GM23338 (cell line): ENCODE data around the gene NCKAP5.

ENCODE experiments used
- CREB1 ChIP-seq: fragments of 250-450 bp; sonication (Bioruptor Pico); IDR thresholded peaks from 2 replicates; pipeline ENCODE4 v1.5.0; 2020; ENCODE audit warnings: low read depth, mild to moderate bottlenecking, moderate library complexity
- EZH2 ChIP-seq: fragments of 200-600 bp; sonication (generic); IDR thresholded peaks from one replicate; pipeline ENCODE4 v1.8.0; 2017; ENCODE audit warnings: antibody characterized with exemption, mild to moderate bottlenecking, low read depth; ENCODE audit not compliant: unreplicated experiment
- EZH2phosphoT487 ChIP-seq: fragments of 200-600 bp; sonication (generic); IDR thresholded peaks from one replicate; pipeline ENCODE4 v1.8.1; 2018; ENCODE audit warnings: antibody characterized with exemption; ENCODE audit not compliant: unreplicated experiment
- JUNB ChIP-seq: IDR thresholded peaks from one replicate; pipeline ENCODE4 v1.6.1; 2016; ENCODE audit warnings: antibody characterized with exemption; ENCODE audit not compliant: unreplicated experiment
- POLR2AphosphoS5 ChIP-seq: IDR thresholded peaks from 2 replicates; pipeline ENCODE4 v1.6.1; 2016; ENCODE audit warnings: antibody characterized with exemption, low read depth
- REST ChIP-seq: IDR thresholded peaks from one replicate; pipeline ENCODE4 v1.6.1; 2018; ENCODE audit warnings: antibody characterized with exemption; ENCODE audit not compliant: unreplicated experiment
- ZNF114 ChIP-seq: fragments of 250-450 bp; sonication (Bioruptor Pico); IDR thresholded peaks from 2 replicates; pipeline ENCODE4 v1.5.0; 2020; ENCODE audit warnings: mild to moderate bottlenecking, moderate library complexity
- ZNF331 ChIP-seq: fragments of 250-450 bp; sonication (Bioruptor Pico); IDR thresholded peaks from 2 replicates; pipeline ENCODE4 v1.5.0; 2020; ENCODE audit warnings: low read depth, mild to moderate bottlenecking, moderate library complexity
- TF ChIP-seq, protein P1 (sequence below), 2 experiments: fragments of 200-600 bp in 1 of 2; sonication (generic) in 1 of 2; conservative IDR thresholded peaks; 2 replicates each; pipeline versions ENCODE4 v1.5.1 to v1.6.1; 2016 to 2017; ENCODE audit warnings: antibody characterized with exemption in 2 of 2, low read depth in 2 of 2, mild to moderate bottlenecking in 2 of 2, moderate library complexity in 1 of 2
- TF ChIP-seq, protein P2 (sequence below): IDR thresholded peaks from 2 replicates; pipeline ENCODE4 v1.6.1; 2016; ENCODE audit warnings: antibody characterized with exemption

DNA sequence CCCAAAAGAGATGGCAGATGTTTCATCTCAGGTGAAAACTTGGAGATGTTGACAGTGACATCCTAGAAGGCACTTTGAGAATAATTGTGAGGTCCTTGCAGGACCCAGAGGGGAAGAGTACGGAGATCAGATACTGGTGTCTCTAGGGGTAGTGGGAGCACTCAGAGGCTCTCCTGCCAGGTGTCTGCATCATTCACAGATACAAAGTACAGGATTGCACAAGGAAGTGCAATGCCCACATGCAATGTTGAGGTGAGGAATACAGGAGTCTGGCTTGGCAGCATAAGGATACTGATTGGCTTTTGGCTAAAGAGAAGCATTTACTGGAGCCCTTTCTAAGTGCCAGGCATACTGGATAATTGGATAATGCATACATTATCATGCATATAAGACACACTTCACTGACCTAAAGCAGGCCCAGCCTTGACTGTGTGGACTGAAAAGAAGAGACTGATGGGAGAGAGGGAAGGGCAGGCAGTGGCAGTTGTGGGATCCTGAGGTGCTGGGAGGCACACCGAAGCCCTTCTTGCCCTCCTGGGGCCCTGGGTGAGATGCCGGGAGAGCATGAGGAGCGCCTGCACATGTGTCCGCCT is 31.0 kb upstream of the NCKAP5 start:
- TF ChIP-seq, protein P1, sequence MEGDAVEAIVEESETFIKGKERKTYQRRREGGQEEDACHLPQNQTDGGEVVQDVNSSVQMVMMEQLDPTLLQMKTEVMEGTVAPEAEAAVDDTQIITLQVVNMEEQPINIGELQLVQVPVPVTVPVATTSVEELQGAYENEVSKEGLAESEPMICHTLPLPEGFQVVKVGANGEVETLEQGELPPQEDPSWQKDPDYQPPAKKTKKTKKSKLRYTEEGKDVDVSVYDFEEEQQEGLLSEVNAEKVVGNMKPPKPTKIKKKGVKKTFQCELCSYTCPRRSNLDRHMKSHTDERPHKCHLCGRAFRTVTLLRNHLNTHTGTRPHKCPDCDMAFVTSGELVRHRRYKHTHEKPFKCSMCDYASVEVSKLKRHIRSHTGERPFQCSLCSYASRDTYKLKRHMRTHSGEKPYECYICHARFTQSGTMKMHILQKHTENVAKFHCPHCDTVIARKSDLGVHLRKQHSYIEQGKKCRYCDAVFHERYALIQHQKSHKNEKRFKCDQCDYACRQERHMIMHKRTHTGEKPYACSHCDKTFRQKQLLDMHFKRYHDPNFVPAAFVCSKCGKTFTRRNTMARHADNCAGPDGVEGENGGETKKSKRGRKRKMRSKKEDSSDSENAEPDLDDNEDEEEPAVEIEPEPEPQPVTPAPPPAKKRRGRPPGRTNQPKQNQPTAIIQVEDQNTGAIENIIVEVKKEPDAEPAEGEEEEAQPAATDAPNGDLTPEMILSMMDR (conservative IDR thresholded peaks at IDR 0.05; ENCODE audit: low read depth in 2 of 2) = no peak
- TF ChIP-seq EZH2phosphoT487 (no peak), REST (no peak), EZH2 (no peak), POLR2AphosphoS5 (no peak), JUNB (no peak), ZNF331 (no peak), CREB1 (no peak), ZNF114 (CRISPR knock-in tag) (no peak)
- TF ChIP-seq, protein P2, sequence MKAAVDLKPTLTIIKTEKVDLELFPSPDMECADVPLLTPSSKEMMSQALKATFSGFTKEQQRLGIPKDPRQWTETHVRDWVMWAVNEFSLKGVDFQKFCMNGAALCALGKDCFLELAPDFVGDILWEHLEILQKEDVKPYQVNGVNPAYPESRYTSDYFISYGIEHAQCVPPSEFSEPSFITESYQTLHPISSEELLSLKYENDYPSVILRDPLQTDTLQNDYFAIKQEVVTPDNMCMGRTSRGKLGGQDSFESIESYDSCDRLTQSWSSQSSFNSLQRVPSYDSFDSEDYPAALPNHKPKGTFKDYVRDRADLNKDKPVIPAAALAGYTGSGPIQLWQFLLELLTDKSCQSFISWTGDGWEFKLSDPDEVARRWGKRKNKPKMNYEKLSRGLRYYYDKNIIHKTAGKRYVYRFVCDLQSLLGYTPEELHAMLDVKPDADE = no peak
